Small intestine (tissue), 7 donors: Measurements from ENCODE around the gene PTBP3. TPM values are rescaled to one million over a fixed set of nuclear protein-coding genes. Genes with fewer than 3 reads are reported as not detected.
A peak's percentile ranks its signal among the peaks of the same experiment; 100 is the strongest.

Source experiments
- DNase-seq, 2 donors: peaks; one replicate each; pipeline versions ENCODE4 v3.0.0 to v3.0.0-alpha.2; 2013
- FAIRE-seq: peaks from 2 replicates; lab custom pipeline; 2012; peaks lifted over from hg19 to GRCh38; lab: Jason Lieb, UNC
- H3K27ac ChIP-seq, 3 donors: one replicate each; pipeline ENCODE4 v1.5.1; 2013; ENCODE audit warnings: low read length in 2 of 3, mild to moderate bottlenecking in 2 of 3, control low read depth in 1 of 3, inconsistent platforms in 1 of 3, low read depth in 1 of 3, moderate library complexity in 1 of 3
- H3K27me3 ChIP-seq, 3 donors: one replicate each; pipeline ENCODE4 v1.6.1; 2013; ENCODE audit warnings: low read length in 3 of 3, inconsistent platforms in 1 of 3; ENCODE audit not compliant: control insufficient read depth in 3 of 3, insufficient read depth in 3 of 3
- H3K36me3 ChIP-seq, 3 donors: one replicate each; pipeline ENCODE4 v1.6.1; 2013; ENCODE audit warnings: low read length in 3 of 3, inconsistent platforms in 1 of 3, low read depth in 1 of 3, mild to moderate bottlenecking in 1 of 3, moderate library complexity in 1 of 3; ENCODE audit not compliant: control insufficient read depth in 3 of 3, insufficient read depth in 2 of 3
- H3K4me1 ChIP-seq, 3 donors: one replicate each; pipeline ENCODE4 v1.6.1; 2013; ENCODE audit warnings: low read length in 2 of 3, inconsistent platforms in 1 of 3, low read depth in 1 of 3, mild to moderate bottlenecking in 1 of 3, moderate library complexity in 1 of 3; ENCODE audit not compliant: control insufficient read depth in 3 of 3, insufficient read depth in 2 of 3
- H3K4me3 ChIP-seq, 3 donors: one replicate each; pipeline ENCODE4 v1.5.1; 2013; ENCODE audit warnings: low read length in 3 of 3, control low read depth in 1 of 3, inconsistent platforms in 1 of 3, low read depth in 1 of 3, mild to moderate bottlenecking in 1 of 3, moderate library complexity in 1 of 3
- H3K9me3 ChIP-seq, 2 donors: one replicate each; pipeline ENCODE4 v1.6.1; 2013; ENCODE audit warnings: low read depth in 1 of 2, low read length in 1 of 2; ENCODE audit not compliant: control insufficient read depth in 2 of 2, insufficient read depth in 1 of 2
- WGBS, 3 donors: extraction: QIAGEN DNeasy Blood & Tissue Kit; methylation state at CpG; one replicate each; pipeline ENCODE4 v1.1.7; 2013; 5-methylcytosine and 5-hydroxymethylcytosine counted together
- polyA plus RNA-seq, 4 donors: library from polyadenylated mRNA; stranded (reverse) in 3 of 4; unstranded in 1 of 4; fragments of 200-250 nt in 3 of 4; fragments of 120-200 nt in 1 of 4; gene quantifications; one replicate each; pipeline versions ENCODE4 v1.2.1 to v1.2.3, GENCODE V29; 2013
- donor health status: healthy with polysubstance abuse.
- donor health status: control.
- donor health status: control.
- donor health status: Bipolar disorder and iron deficiency.
- donor health status: healthy.

Gene PTBP3
- polyA plus RNA-seq, 4 donors, result 19.7 to 48.1 (median 25.6) TPM

DNA sequence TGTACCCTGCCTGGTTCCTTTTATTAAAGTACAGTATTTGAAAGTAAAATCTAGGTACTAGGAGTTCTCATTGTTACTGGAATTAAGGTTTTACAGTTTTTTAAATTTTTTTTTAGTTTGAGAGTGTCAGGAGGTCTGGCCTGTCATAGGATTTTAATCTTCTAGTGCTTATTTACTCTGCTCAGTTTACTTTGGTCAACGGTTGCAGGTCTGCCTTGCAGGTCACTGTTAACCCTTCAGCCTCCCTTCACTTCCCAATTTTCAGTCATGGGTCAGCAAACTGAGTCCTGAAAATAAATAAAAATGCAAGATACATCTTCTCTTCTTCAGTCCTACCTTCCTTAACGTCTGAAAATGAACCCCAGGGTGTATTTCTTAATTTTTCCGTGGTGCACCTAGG lies 18.8 kb upstream of the PTBP3 start:
- Histone ChIP-seq H3K27ac (no peak overlapping the region), H3K27me3 (no peaks in the 10 kb centered on the region), H3K4me1 (peaks cover 0 to 7% (median 0%) of the 10 kb centered on the region in 3 donors), H3K9me3 (no peaks in the 10 kb centered on the region), H3K36me3 (no peaks in the 10 kb centered on the region), H3K4me3 (no peak overlapping the region)
- no peak for DNase-seq
- WGBS, 3 donors, result 55 to 63% (median 60%) methylated on average over 3 of the region's 3 CpGs
- FAIRE-seq, result no peak

DNA sequence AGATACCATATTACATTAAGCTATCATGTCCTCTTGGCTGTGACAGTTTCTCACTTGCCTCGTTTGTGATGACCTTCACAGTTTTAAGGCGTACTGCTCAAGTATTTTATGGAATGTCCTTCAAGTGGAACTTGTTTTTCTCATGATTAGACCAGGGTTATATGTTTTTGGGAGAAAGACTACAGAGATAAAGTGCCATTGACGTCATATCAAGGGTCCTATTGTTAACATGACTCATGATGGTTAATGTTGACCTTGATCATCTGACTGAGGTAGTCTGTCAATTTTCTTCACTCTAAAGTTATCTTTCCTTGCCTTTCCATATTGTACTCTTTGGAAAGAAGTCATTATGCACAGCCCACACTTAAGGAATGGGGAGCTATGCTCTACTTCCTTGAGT lies 17.8 kb upstream of the PTBP3 start:
- 47 to 69% (median 62%) methylated on average over 3 of the region's 3 CpGs for WGBS, 3 donors
- FAIRE-seq (no peak), DNase-seq (no peak)
- Histone ChIP-seq H3K4me3 (no peak overlapping the region), H3K4me1 (peaks cover 0 to 7% (median 0%) of the 10 kb centered on the region in 3 donors), H3K27me3 (no peaks in the 10 kb centered on the region), H3K27ac (no peak overlapping the region), H3K9me3 (no peaks in the 10 kb centered on the region), H3K36me3 (no peaks in the 10 kb centered on the region)

DNA sequence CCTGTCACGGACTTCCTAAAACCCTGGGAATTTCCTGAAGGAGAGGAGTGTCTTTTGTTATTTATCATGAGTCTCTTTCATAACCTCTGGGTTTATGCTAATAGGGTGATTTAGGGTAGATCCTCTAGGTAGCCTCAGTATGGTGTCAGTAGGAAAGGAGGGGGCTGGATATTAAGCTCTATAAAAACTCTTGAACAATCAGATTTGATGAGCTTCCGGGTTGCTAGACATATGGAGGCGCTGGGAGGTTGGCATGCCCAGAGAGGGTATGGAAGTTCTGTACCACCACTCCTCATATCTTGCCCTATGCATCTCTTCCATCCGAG lies 15.6 kb upstream of the PTBP3 start:
- no peak for FAIRE-seq
- H3K27me3 ChIP-seq, result no peaks in the 10 kb centered on the region
- WGBS, 3 donors, result 53 to 62% (median 61%) methylated on average over 4 of the region's 4 CpGs
- peak overlapping the region in 2 of 3 donors; percentile 50 to 67 for H3K27ac ChIP-seq
- peaks cover 0 to 7% (median 0%) of the 10 kb centered on the region in 3 donors for H3K4me1 ChIP-seq
- no peak for DNase-seq
- peak overlapping the region in 1 of 3 donors; percentile 42 for H3K4me3 ChIP-seq
- H3K36me3 ChIP-seq, result no peaks in the 10 kb centered on the region
- no peaks in the 10 kb centered on the region for H3K9me3 ChIP-seq

DNA sequence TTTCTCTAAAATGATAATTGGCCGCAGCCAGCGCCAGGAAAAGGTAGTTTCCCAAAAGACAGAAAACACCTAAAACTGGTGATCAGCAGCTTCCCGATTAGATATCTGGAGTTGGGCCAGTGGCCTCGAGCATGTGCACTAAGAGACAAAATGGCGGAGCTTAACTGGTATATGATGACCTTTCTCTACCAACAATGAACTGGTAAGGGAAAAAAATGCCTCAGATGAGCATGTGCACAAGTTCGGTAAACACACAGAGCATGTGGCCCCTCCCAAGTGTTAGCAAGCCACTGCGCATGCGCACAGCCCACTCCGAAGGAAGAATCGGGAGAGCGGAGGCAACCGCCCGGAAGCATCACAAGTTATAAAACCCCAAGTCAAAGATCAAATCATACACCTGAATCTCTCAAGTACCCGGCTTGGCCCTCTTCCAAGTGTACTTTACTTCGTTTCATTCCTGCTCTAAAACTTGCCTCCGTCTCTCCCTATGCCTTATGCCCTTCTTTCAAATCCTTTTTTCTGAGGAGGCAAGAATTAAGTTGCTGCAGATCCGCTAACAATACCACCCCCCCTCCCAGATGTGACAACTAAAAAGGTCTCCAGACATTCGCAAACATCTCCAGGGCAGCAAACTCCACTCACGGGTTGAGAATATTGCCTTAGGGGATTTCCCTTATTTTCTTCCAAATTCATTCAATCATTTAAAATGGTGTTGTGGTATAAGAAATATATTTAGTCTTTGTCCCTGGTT lies 15.0 kb upstream of the PTBP3 start:
- no peak for FAIRE-seq
- no peaks in the 10 kb centered on the region for H3K36me3 ChIP-seq

DNA sequence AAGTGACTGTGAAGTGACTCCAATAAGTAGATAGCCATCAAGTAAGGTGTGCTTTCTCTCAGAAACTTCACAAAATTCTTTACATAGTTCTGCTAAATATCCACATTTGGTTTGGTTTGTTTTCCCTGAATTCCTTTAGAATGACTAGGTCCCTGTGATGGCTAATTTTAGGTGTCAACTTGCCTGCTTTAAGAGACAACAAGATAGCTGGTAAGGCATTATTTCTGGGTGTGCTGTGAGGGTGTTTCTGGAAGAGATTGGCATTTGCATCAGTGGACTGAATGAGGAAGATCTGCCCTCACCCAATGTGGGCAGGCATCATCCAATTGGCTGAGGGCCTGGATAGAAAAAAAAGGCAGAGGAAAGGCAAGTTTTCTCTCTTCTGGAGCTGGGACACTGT lies 8.3 kb upstream of the PTBP3 start:
- FAIRE-seq, result no peak
- H3K4me3 ChIP-seq, result no peak overlapping the region
- peaks cover 0 to 22% (median 3%) of the 10 kb centered on the region in 3 donors for H3K4me1 ChIP-seq
- no peak overlapping the region for H3K27ac ChIP-seq
- H3K9me3 ChIP-seq, result no peaks in the 10 kb centered on the region
- no peaks in the 10 kb centered on the region for H3K27me3 ChIP-seq
- DNase-seq, result no peak
- H3K36me3 ChIP-seq, result no peaks in the 10 kb centered on the region

More for the DNA sequence above, 15.0 kb upstream of the PTBP3 start:
- Histone ChIP-seq H3K4me3 (peak overlapping the region in 2 of 3 donors; percentile 21 to 42), H3K27ac (peak overlapping the region; percentile 50 to 67 (median 63)), H3K4me1 (peaks cover 0 to 7% (median 0%) of the 10 kb centered on the region in 3 donors), H3K9me3 (no peaks in the 10 kb centered on the region), H3K27me3 (no peaks in the 10 kb centered on the region)
- WGBS, 3 donors, result 16 to 34% (median 25%) methylated on average over 19 of the region's 19 CpGs
- peak; percentile 93 to 97 for DNase-seq

DNA sequence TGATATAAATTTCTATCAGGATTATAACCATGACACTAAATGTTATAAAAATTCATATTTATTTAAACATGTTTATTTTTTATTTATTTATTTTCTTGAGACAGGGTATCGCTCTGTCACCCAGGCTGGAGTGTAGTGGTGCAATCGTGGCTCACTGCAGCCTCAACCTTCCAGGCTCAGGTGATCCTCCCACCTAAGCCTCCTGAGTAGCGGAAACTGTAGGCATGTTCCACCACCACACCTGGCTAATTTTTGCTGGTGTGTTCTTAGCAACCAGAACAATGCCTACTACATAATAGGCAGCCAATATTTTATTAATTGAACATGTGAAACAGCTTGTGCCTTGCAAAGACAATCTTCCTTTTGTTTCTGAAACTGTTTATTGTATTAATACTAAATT lies 6.5 kb upstream of the PTBP3 start:
- WGBS, 3 donors, result 89 to 96% (median 93%) methylated on average over 3 of the region's 3 CpGs
- Histone ChIP-seq H3K27ac (no peak overlapping the region), H3K36me3 (no peaks in the 10 kb centered on the region), H3K4me3 (no peak overlapping the region), H3K4me1 (peaks cover 0 to 27% (median 3%) of the 10 kb centered on the region in 3 donors), H3K27me3 (no peaks in the 10 kb centered on the region), H3K9me3 (no peaks in the 10 kb centered on the region)
- FAIRE-seq (no peak), DNase-seq (no peak)

DNA sequence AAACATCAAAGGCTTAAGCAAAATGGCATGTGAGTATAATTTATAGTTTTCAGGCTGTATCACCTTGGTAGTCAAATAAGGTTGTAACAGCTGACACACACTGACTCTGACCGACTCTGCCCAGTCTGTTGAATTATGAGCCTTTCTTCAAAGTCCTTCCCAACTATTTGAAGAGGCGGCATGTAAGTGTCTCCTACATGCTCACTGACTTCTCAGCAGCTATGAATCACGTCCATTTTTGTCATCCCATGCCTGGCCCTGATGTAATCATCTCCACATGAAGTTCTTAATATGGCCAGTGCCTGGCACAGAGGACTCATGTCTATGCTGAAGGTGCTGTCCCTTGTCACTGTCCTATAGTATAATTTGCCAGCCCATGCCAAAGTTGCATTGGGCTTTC lies 5.1 kb upstream of the PTBP3 start:
- Histone ChIP-seq H3K4me1 (peaks cover 0 to 27% (median 3%) of the 10 kb centered on the region in 3 donors), H3K36me3 (no peaks in the 10 kb centered on the region), H3K27me3 (no peaks in the 10 kb centered on the region), H3K27ac (peak overlapping the region in 1 of 3 donors; percentile 72), H3K9me3 (no peaks in the 10 kb centered on the region), H3K4me3 (no peak overlapping the region)
- FAIRE-seq (no peak), DNase-seq (peak; percentile 37 to 52)
- 29 to 63% (median 47%) methylated on average over 3 of the region's 3 CpGs for WGBS, 3 donors

DNA sequence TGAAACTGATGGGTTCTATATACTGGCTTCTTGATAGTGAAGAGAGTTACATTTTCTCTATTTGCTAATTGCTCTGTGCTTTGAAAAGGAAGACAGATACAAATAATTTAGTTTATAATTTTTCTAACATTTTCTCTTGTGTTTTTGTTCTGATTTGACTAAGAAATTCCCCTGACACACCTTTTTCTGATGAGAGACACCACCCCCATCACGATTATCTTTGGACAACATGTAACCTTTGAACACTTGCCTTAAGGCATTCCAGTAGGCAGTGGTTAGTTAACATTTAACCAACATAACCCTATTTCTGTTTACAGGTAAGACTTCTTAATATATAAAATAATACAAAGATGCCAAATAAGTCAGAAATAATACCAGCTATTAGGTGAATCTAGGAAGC lies 4.1 kb upstream of the PTBP3 start:
- H3K9me3 ChIP-seq, result no peaks in the 10 kb centered on the region
- H3K27me3 ChIP-seq, result no peaks in the 10 kb centered on the region
- H3K27ac ChIP-seq, result peak overlapping the region in 1 of 3 donors; percentile 72
- no peaks in the 10 kb centered on the region for H3K36me3 ChIP-seq
- DNase-seq (peak; percentile 76 to 81), FAIRE-seq (no peak)
- H3K4me3 ChIP-seq, result no peak overlapping the region
- 9 to 48% (median 19%) methylated on average over 1 of the region's 1 CpG for WGBS, 3 donors
- peaks cover 0 to 27% (median 3%) of the 10 kb centered on the region in 3 donors for H3K4me1 ChIP-seq
